Mesodermal cell (in vitro differentiated cells): Measurements from ENCODE around the gene SERPINB11.
"Not testable (repeated sequence)": the region's sequence is repeated elsewhere in the genome, so short reads cannot be mapped to it uniquely, and the experiment has no call there.

Experiments used
- H3K27ac ChIP-seq: 2 replicates; pipeline ENCODE4 v1.7.0; 2013; ENCODE audit warnings: mild to moderate bottlenecking, low read depth, low read length, moderate library complexity; ENCODE audit not compliant: severe bottlenecking
- H3K36me3 ChIP-seq: 2 replicates; pipeline ENCODE4 v1.7.1; 2013; ENCODE audit warnings: mild to moderate bottlenecking, low read length, moderate library complexity; ENCODE audit not compliant: control insufficient read depth, insufficient read depth
- H3K4me1 ChIP-seq: one replicate; pipeline ENCODE4 v1.7.1; 2013; ENCODE audit warnings: mild to moderate bottlenecking, low read length; ENCODE audit not compliant: insufficient read depth, control insufficient read depth, poor library complexity, severe bottlenecking
- H3K4me3 ChIP-seq: 2 replicates; pipeline ENCODE4 v1.7.0; 2013; ENCODE audit warnings: low read length, control low read depth, mild to moderate bottlenecking; ENCODE audit not compliant: insufficient read depth, poor library complexity, severe bottlenecking; ENCODE audit errors: extremely low read depth
- H3K9me3 ChIP-seq: 2 replicates; pipeline ENCODE4 v1.7.1; 2013; ENCODE audit warnings: mild to moderate bottlenecking, low read length, moderate library complexity; ENCODE audit not compliant: control insufficient read depth
- WGBS, 2 experiments: methylation state at CpG; one replicate each; pipeline ENCODE4 v1.1.5; 2013; ENCODE audit warnings: missing lambda C conversion rate in 2 of 2; ENCODE audit not compliant: insufficient coverage in 2 of 2; 5-methylcytosine and 5-hydroxymethylcytosine counted together

SERPINB11 gene

DNA sequence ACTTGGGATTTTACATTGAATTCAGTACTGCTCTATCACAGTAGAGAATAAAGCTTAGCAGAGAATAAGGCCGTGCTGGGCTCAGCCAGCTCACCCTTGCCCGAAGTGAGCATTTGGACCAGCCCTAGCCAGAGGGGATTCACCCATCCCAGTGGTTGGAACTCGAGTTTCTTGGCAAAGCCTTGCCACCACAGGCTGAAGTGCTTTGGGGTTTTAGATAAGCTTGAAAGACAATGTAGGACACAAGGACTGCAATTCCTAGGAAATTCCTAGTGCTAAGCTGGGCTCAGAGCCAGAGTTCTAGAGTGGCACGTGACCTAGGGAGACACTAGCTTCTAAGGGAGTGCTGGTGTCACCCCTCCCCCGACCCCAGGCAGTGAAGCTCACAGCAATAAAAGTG, 28.0 kb downstream of the SERPINB11 start:
- H3K4me1 ChIP-seq: no peaks in the 10 kb centered on the region
- no peaks in the 10 kb centered on the region for H3K36me3 ChIP-seq
- H3K4me3 ChIP-seq: no peak overlapping the region
- WGBS, 2 experiments: 79 to 88% methylated on average over 3 of the region's 5 CpGs
- no peaks in the 10 kb centered on the region for H3K9me3 ChIP-seq
- H3K27ac ChIP-seq: no peak overlapping the region

DNA sequence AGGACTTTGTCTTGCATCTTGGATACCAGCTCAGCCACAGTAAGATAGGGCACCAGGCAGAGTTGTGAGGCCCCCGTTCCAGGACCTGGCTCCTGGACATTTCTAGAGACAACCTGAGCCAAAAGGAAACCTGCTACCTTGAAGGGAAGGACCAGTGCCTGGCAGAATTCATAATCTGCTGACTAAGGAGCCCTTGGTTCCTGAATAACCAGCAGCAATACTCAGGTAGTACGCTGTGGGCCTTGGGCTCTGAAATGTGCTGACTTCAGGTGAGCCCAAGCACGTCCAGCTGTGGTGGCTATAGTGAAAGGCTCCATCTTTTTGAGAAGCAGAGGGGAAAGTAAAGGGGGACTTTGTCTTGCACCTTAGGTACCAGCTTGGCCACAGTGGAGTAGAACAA, 28.5 kb downstream of the SERPINB11 start:
- Histone ChIP-seq H3K9me3 (no peaks in the 10 kb centered on the region), H3K27ac (no peak overlapping the region), H3K36me3 (no peaks in the 10 kb centered on the region), H3K4me1 (no peaks in the 10 kb centered on the region), H3K4me3 (no peak overlapping the region)
- WGBS, 2 experiments: 76 to 94% methylated on average over 3 of the region's 3 CpGs

DNA sequence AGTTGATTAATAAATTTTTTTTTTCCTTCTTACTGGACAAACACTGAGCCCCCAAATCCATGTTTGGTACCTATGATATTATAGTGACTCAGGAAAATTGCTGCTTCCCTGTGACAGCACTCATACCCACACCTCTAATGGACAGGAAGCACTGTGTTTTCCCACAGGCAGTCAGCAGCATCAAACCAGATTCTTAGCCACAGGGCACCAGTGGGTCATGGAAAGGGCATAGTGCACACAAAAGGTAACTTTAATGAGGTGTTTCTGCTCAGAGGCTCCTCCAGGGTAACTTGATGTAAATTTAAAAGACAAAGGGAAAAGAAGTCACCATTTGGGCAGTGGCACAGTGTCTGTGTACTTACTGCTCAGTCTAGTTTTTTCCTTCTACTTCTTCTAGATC, 34.1 kb downstream of the SERPINB11 start:
- Histone ChIP-seq H3K27ac (no peak overlapping the region), H3K36me3 (no peaks in the 10 kb centered on the region), H3K4me3 (no peak overlapping the region), H3K4me1 (no peaks in the 10 kb centered on the region), H3K9me3 (no peaks in the 10 kb centered on the region)

GRCh38 chr18:63741769-63742168, 39.0 kb downstream of the SERPINB11 start:
- Histone ChIP-seq H3K9me3 (no peaks in the 10 kb centered on the region), H3K4me1 (no peaks in the 10 kb centered on the region), H3K27ac (no peak overlapping the region), H3K36me3 (no peaks in the 10 kb centered on the region), H3K4me3 (no peak overlapping the region)
- 75% methylated on average over 2 of the region's 4 CpGs; no CpG with 5 or more reads in 1 of the 2 experiments for WGBS, 2 experiments

DNA sequence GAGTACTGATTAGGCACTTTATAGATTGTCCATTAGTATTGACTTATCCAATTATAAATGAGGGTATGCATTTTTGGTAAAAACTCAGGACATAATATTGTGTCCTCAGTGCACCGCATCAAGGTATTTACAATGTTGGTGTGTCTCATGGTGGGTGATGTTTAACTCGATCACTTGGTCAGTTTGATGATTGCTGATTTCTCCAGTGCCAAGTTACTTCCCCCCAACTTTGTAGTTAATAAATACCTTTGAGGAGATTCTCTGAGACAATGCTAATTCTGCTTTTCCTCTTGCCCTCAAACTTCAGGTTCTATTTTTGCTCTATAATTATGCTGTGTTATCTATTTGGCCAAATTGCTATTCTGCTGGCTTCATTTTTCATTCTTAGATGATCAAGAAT, 44.2 kb downstream of the SERPINB11 start:
- Histone ChIP-seq H3K27ac (no peak overlapping the region), H3K9me3 (no peaks in the 10 kb centered on the region), H3K4me1 (no peaks in the 10 kb centered on the region), H3K36me3 (no peaks in the 10 kb centered on the region), H3K4me3 (no peak overlapping the region)
- WGBS, 2 experiments: 100% methylated on average over 1 of the region's 2 CpGs; no CpG with 5 or more reads in 1 of the 2 experiments

GRCh38 chr18:63749489-63749888, 46.7 kb downstream of the SERPINB11 start:
- no peaks in the 10 kb centered on the region for H3K4me1 ChIP-seq

DNA sequence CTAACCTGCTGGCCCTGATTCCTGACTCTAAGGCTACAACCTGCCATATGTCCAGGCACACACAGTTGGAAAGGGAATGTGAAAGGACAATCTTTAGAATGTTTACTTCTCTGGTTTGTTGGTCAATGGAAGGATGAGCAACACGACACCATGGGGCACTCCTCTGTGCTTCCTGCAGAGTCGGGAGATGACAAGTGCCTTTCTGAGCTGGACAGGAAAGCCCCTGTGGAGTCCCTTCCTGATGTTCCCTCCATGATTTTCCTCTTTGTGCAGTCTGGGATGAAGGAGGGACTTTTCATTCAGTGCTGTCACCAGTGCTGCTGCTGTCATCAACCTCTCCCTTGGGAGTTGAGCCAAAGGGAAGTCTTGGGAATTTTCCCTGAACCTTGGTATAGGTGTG, 49.9 kb downstream of the SERPINB11 start:
- Histone ChIP-seq H3K9me3 (no peaks in the 10 kb centered on the region), H3K4me3 (no peak overlapping the region), H3K27ac (no peak overlapping the region), H3K36me3 (no peaks in the 10 kb centered on the region), H3K4me1 (no peaks in the 10 kb centered on the region)
- 57 to 75% methylated on average over 1 to 2 of the region's 2 CpGs for WGBS, 2 experiments

More at GRCh38 chr18:63749489-63749888, 46.7 kb downstream of the SERPINB11 start:
- H3K4me3 ChIP-seq: no peak overlapping the region
- H3K27ac ChIP-seq: no peak overlapping the region
- no CpG with 5 or more reads among the region's 1 CpG for WGBS, 2 experiments
- H3K9me3 ChIP-seq: no peaks in the 10 kb centered on the region
- H3K36me3 ChIP-seq: no peaks in the 10 kb centered on the region

- no peaks in the 10 kb centered on the region for H3K36me3 ChIP-seq
- H3K4me3 ChIP-seq: no peak overlapping the region
- H3K27ac ChIP-seq: no peak overlapping the region
- H3K4me1 ChIP-seq: no peaks in the 10 kb centered on the region
- H3K9me3 ChIP-seq: no peaks in the 10 kb centered on the region
These were observed 50.9 kb downstream of the SERPINB11 start for GRCh38 chr18:63753676-63754075.

DNA sequence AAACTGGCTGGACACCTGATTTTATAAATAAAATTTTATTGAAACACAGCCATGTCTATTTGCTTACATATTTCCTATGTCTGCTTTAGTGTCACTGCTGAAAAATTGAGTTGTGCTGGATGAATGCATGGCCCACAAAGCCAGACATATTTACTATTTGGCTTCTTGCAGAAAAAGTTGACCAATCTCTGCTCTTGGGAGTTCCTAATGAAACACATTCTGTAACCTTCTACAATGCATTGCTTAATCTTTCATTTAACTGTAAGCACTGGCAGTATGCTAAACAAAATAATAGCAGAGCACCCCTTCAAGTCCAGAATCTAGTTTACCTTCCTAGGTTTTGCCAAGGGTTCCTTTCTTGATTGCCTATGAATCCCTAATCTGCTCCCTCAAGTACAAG, 54.8 kb downstream of the SERPINB11 start:
- Histone ChIP-seq H3K36me3 (no peaks in the 10 kb centered on the region), H3K4me1 (no peaks in the 10 kb centered on the region), H3K9me3 (peaks cover 6% of the 10 kb centered on the region), H3K27ac (no peak overlapping the region), H3K4me3 (no peak overlapping the region)

DNA sequence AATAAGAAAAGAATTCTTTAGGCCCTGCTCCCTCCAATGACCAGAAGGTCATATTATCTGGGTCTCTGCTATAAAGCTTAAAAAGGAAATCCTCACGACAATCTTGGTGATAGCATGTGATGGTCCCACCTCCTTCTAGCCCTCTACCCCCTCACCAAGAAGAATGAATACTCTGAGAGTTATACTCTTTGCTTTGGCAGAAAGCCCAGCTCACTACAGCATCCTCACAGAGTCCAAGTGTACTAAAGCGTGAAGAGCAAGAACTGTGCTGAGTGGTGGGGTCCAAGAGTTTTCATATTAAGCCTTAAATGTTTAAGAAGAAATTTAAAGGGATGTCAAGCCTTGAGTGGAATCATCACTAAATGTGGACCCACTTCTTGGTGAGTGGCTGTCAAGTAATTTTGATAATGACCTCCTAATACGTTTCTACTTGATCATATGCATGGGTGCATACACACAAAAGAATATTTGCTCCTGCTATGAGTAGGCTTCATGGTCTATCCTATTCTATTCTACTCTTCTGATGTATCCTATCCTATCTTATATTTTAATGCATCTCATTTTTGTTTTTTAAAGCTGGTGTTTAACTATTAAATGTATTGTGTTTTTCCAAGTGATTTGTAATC, 56.0 kb downstream of the SERPINB11 start:
- Histone ChIP-seq H3K27ac (no peak overlapping the region), H3K36me3 (no peaks in the 10 kb centered on the region), H3K4me3 (no peak overlapping the region), H3K4me1 (no peaks in the 10 kb centered on the region), H3K9me3 (peaks cover 6% of the 10 kb centered on the region)
- no CpG with 5 or more reads among the region's 3 CpGs for WGBS, 2 experiments

GRCh38 chr18:63759786-63760185, 57.0 kb downstream of the SERPINB11 start:
- not testable (repeated sequence) for H3K27ac ChIP-seq, H3K9me3 ChIP-seq
- 100% methylated on average over 1 of the region's 2 CpGs; no CpG with 5 or more reads in 1 of the 2 experiments for WGBS, 2 experiments

More at GRCh38 chr18:63759786-63760185, 57.0 kb downstream of the SERPINB11 start:
- not testable (repeated sequence) for H3K4me3 ChIP-seq, H3K36me3 ChIP-seq, H3K4me1 ChIP-seq
